Measurements from ENCODE around the gene SH3RF2.
"Not testable (repeated sequence)": the region's sequence is repeated elsewhere in the genome, so short reads cannot be mapped to it uniquely, and the experiment has no call there.

The SH3RF2 gene

DNA sequence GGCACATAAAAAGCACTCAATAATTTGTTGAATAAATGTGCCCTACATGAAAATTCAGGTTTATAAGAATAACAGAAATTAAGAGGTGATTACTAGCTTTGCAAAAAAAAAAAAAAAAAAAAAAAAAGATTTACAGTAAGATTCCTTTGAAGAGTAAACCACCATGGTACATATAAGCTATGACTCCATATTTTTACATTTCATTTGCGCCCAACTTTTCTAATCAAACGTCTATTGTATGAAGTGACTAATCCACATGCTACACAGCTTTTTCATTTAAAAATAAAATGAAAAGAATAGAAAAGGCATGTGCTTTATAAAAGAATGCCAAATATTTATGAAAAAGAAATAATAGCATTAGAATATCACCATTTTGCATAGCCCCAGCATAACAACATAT is 169.1 kb downstream of the SH3RF2 start, which contains the start of gene PLAC8L1:
Gene PLAC8L1 (minus strand): TSS at position 101 of the 400 bp plus-strand sequence. CDS start 1,266 bp downstream, outside the sequence.
- no peaks in the 10 kb centered on the region for H3K9me3 Mint-ChIP-seq
- intact Hi-C loops (cut with micrococcal nuclease): no loop called here
- H3K36me3 Mint-ChIP-seq (ENCODE audit: low read depth): no peaks in the 10 kb centered on the region
- H3K4me3 Mint-ChIP-seq: no peak within 1 kb of the TSS
- H3K4me1 Mint-ChIP-seq (ENCODE audit: low read depth): no peaks in the 10 kb centered on the region
- H3K27ac Mint-ChIP-seq: no peak within 1 kb of the TSS
- H3K27me3 Mint-ChIP-seq: no peaks in the 10 kb centered on the region

DNA sequence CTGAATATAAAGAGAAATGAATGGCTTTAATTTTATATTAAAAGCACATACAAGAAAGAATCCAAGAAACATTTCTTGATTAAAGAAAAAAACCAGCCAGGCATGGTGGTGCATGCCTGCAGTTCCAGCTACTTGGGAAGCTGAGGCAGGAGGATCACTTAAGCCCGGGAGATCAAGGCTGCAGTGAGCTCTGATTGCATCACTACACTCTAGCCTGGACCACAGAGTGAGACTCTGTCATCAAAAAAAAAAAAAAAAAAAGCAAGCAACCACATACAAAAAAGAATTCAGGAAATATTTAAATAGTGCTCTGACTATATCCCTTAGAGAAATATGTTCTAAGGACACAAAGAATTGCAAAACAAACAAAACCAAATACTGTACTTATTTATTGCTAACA is 171.5 kb downstream of the SH3RF2 start:
- peaks cover 16% of the 10 kb centered on the region for H3K36me3 Mint-ChIP-seq (ENCODE audit: low read depth)
- no peak overlapping the region for H3K4me3 Mint-ChIP-seq
- intact Hi-C loops (cut with micrococcal nuclease): no loop called here
- H3K4me1 Mint-ChIP-seq (ENCODE audit: low read depth): no peaks in the 10 kb centered on the region
- H3K27ac Mint-ChIP-seq: no peak overlapping the region
- no peaks in the 10 kb centered on the region for H3K27me3 Mint-ChIP-seq
- no peaks in the 10 kb centered on the region for H3K9me3 Mint-ChIP-seq

DNA sequence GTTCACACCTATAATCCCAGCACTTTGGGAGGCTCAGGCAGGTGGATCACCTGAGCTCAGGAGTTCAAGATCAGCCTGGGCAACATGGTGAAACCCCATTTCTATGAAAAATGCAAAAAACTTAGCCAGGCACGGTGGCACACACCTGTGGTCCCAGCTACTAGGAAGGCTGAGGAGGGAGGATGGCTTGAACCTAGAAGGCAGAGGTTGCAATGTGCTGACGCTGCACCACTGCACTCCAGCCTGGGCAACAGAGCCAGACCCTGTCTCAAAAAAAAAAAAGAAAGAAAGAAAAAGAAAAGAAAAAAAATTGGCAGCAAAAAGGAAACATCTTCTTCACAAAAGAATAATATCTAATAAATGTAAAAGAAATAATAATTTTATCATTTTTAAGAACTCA is 172.5 kb downstream of the SH3RF2 start:
- H3K4me3 Mint-ChIP-seq; H3K27ac Mint-ChIP-seq; H3K9me3 Mint-ChIP-seq; intact Hi-C loops (cut with micrococcal nuclease); H3K4me1 Mint-ChIP-seq (ENCODE audit: low read depth); H3K27me3 Mint-ChIP-seq: not testable (repeated sequence)
- H3K36me3 Mint-ChIP-seq (ENCODE audit: low read depth): peaks cover 24% of the 10 kb centered on the region

DNA sequence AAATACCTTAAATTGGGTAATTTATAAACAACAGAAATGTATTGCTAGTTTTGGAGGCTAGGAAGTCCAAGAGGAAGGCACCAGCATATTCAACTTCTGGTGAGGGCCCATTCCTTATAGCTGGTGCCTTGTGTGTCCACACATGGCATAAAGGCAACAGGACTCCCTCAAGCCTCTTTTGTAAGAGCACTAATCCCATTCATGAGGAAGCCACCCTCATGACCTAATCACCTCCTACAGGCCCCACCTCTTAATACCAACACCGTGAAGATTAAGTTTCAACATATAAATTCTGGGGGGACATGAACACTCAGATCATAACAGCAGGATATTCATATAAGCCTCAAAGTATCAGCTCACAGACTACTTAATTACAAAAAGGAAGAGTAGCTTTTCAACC is 173.0 kb downstream of the SH3RF2 start:
- Mint-ChIP-seq H3K4me3 (no peak overlapping the region), H3K9me3 (no peaks in the 10 kb centered on the region), H3K4me1 (ENCODE audit: low read depth) (no peaks in the 10 kb centered on the region), H3K27me3 (no peaks in the 10 kb centered on the region), H3K36me3 (ENCODE audit: low read depth) (peaks cover 29% of the 10 kb centered on the region), H3K27ac (no peak overlapping the region)
- intact Hi-C loops (cut with micrococcal nuclease): no loop called here

DNA sequence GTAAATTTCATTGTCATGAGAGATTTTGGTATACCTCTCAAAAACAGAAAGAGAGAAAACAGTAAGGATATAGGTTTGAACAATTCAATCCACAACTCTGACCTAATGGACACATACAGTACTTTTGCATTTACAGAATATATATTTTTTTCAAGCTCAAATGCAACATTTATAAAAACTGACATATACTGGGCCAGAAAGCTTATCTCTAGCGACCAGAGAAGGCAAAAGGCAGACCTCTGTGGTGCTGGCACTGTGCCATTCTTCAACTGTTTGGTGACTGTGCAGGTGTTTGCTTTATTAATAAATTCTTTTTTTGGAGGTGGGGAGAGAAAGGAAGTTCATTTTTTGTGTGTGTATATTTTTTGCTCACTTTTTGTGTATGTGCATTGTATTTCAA is 175.0 kb downstream of the SH3RF2 start:
- Mint-ChIP-seq H3K27me3 (no peaks in the 10 kb centered on the region), H3K27ac (no peak overlapping the region), H3K4me1 (ENCODE audit: low read depth) (no peaks in the 10 kb centered on the region), H3K36me3 (ENCODE audit: low read depth) (peaks cover 47% of the 10 kb centered on the region), H3K9me3 (no peaks in the 10 kb centered on the region), H3K4me3 (no peak overlapping the region)
- intact Hi-C loops (cut with micrococcal nuclease): no loop called here

DNA sequence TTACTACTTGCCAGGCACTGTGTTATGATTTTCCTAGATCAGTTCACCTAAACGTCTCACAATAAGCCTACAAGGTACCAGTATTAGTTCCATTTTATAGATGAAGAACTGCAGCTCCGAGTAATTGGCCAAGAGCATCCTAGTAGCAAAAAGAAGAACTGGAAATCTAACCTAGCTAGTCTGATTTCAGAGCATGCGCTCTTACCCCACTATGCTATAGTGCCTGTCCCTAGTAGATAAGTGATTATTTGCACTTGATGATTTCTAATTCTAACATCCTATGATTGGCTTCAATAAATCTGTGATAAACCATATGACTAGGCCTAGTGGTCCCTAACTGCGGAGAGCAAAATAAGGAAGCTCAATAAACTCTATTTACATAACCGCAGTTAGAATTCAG is 176.1 kb downstream of the SH3RF2 start:
- Mint-ChIP-seq H3K4me1 (ENCODE audit: low read depth) (no peaks in the 10 kb centered on the region), H3K4me3 (no peak overlapping the region), H3K27me3 (no peaks in the 10 kb centered on the region), H3K27ac (no peak overlapping the region), H3K9me3 (no peaks in the 10 kb centered on the region), H3K36me3 (ENCODE audit: low read depth) (peaks cover 57% of the 10 kb centered on the region)
- intact Hi-C loops (cut with micrococcal nuclease): no loop called here
